K562 (cell line): ENCODE data around the gene TMEM239. TPM values are rescaled to one million over a fixed set of nuclear protein-coding genes. Genes with fewer than 3 reads are reported as not detected.

Experiments used
- ATAC-seq: fragments of 200-7000 bp; cut with Tn5 transposase; 3 replicates; pipeline ENCODE4 v1.9.1; 2020; ENCODE audit warnings: moderate library complexity
- BruUV-seq: library from RNA; stranded (reverse); fragments of 400-500 nt; replicated peaks from 2 replicates; lab custom pipeline; 2021; lab: Mats Ljungman, UMichigan
- CTCF ChIA-PET: fragments of 300-600 bp; formaldehyde crosslinking; extraction: SDS; loops from one replicate; lab custom pipeline; 2021; ENCODE audit warnings: low intra/inter-chr PET ratio; lab: Yijun Ruan, JAX
- POLR2A ChIA-PET: fragments of 300-600, 350-650 bp; sonication (Branson Sonifier 250); formaldehyde crosslinking; extraction: SDS; loops from one replicate; lab custom pipeline; 2021; ENCODE audit warnings: antibody characterized with exemption, inconsistent platforms; lab: Yijun Ruan, JAX
- DNase-seq, 4 experiments: peaks; one replicate each; pipeline versions ENCODE4 v3.0.0 to v3.0.0-alpha.2; 2011 to 2018; ENCODE audit warnings: low spot score in 3 of 4, mixed read lengths in 3 of 4; ENCODE audit errors: extremely low read depth in 1 of 4
- FAIRE-seq: peaks from 2 replicates; lab custom pipeline; 2011; peaks lifted over from hg19 to GRCh38; lab: Jason Lieb, UNC
- H2AFZ ChIP-seq: 2 replicates; pipeline ENCODE4 v1.6.0; 2011; ENCODE audit warnings: low read depth, low read length, control low read depth, inconsistent platforms
- H3K27ac ChIP-seq: fragments of 200-600 bp; 3 replicates; pipeline ENCODE4 v1.8.0; 2011; ENCODE audit warnings: low read depth, mild to moderate bottlenecking, control low read depth, inconsistent platforms, low read length, moderate library complexity, mixed read lengths; ENCODE audit errors: extremely low read depth
- H3K27me3 ChIP-seq, 2 experiments: fragments of 300-600 bp in 1 of 2; 2 replicates in 1 of 2; 3 replicates in 1 of 2; pipeline versions ENCODE4 v1.6.0 to v1.8.0; 2011; ENCODE audit warnings: inconsistent platforms in 2 of 2, low read length in 2 of 2, mild to moderate bottlenecking in 1 of 2, mixed read lengths in 1 of 2, moderate library complexity in 1 of 2; ENCODE audit not compliant: control insufficient read depth in 2 of 2, insufficient read depth in 2 of 2
- H3K36me3 ChIP-seq: fragments of 300-600 bp; 3 replicates; pipeline ENCODE4 v1.8.0; 2011; ENCODE audit warnings: mild to moderate bottlenecking, low read length, inconsistent platforms; ENCODE audit not compliant: control insufficient read depth, insufficient read depth
- H3K4me1 ChIP-seq, 2 experiments: fragments of 200-600 bp in 1 of 2; replicated peaks in 1 of 2; 2 replicates in 1 of 2; 3 replicates in 1 of 2; pipeline versions ENCODE4 v1.5.1 to v1.8.0; 2011; ENCODE audit warnings: inconsistent platforms in 2 of 2, low read length in 2 of 2, mild to moderate bottlenecking in 1 of 2, mixed read lengths in 1 of 2, moderate library complexity in 1 of 2; ENCODE audit not compliant: control insufficient read depth in 2 of 2, insufficient read depth in 2 of 2
- H3K4me2 ChIP-seq: 2 replicates; pipeline ENCODE4 v1.6.1; 2011; ENCODE audit warnings: low read length, control low read depth, inconsistent platforms, mixed read lengths; ENCODE audit not compliant: insufficient read depth
- H3K4me3 ChIP-seq: fragments of 200-600 bp; sonication (generic), shearing (Covaris generic); 2 replicates; pipeline ENCODE4 v1.5.1; 2016; ENCODE audit warnings: control low read depth, inconsistent platforms
- H3K79me2 ChIP-seq: fragments of 200-600 bp; 3 replicates; pipeline ENCODE4 v1.8.0; 2011; ENCODE audit warnings: low read length, inconsistent platforms; ENCODE audit not compliant: control insufficient read depth, insufficient read depth
- H3K9ac ChIP-seq, 2 experiments: 2 replicates each; pipeline versions ENCODE4 v1.6.0 to v1.6.1; 2011; ENCODE audit warnings: low read depth in 2 of 2, low read length in 2 of 2, control low read depth in 1 of 2, inconsistent platforms in 1 of 2, mild to moderate bottlenecking in 1 of 2, mixed read lengths in 1 of 2; ENCODE audit not compliant: insufficient read depth in 1 of 2
- H3K9me1 ChIP-seq: one replicate; pipeline ENCODE4 v1.6.0; 2011; ENCODE audit warnings: inconsistent platforms, mild to moderate bottlenecking, low read length, moderate library complexity; ENCODE audit not compliant: control insufficient read depth, insufficient read depth
- H3K9me3 ChIP-seq: replicated peaks from 2 replicates; pipeline ENCODE4 v1.5.1; 2011; ENCODE audit warnings: low read depth, low read length, inconsistent platforms; ENCODE audit not compliant: control insufficient read depth, insufficient read depth
- H4K20me1 ChIP-seq: replicated peaks from 2 replicates; pipeline ENCODE4 v1.6.1; 2011; ENCODE audit warnings: low read length, inconsistent platforms, mixed read lengths; ENCODE audit not compliant: control insufficient read depth, insufficient read depth
- E2F3 ChIP-seq: fragments of 250-450 bp; sonication (Bioruptor Pico); IDR thresholded peaks from 2 replicates; pipeline ENCODE4 v1.4.0; 2020; ENCODE audit warnings: mild to moderate bottlenecking
- MCM3 ChIP-seq: fragments of 450-650 bp; IDR thresholded peaks from 2 replicates; pipeline ENCODE4 v1.6.1; 2016
- MCM7 ChIP-seq, 2 experiments: fragments of 450-650 bp; IDR thresholded peaks; 2 replicates each; pipeline ENCODE4 v1.6.1; 2016 to 2018
- PREB ChIP-seq: sonication (generic); formaldehyde crosslinking; IDR thresholded peaks from 2 replicates; pipeline ENCODE4 v1.8.1; 2023; ENCODE audit warnings: mild to moderate bottlenecking, missing genetic modification reagents
- RFX5 ChIP-seq: IDR thresholded peaks from 2 replicates; pipeline ENCODE4 v1.6.1; 2011; ENCODE audit warnings: low read depth, mild to moderate bottlenecking, improper control_type of control experiment, low read length
- SAFB ChIP-seq: fragments of 200-400 bp; formaldehyde crosslinking; IDR thresholded peaks from 2 replicates; pipeline ENCODE4 v1.6.1; 2017; ENCODE audit warnings: low read depth, low read length, borderline replicate concordance
- TCF7L2 ChIP-seq: fragments of 150-350 bp; IDR thresholded peaks from 2 replicates; pipeline ENCODE4 v1.6.1; 2016; ENCODE audit warnings: low read depth, mild to moderate bottlenecking, low read length, moderate library complexity
- ZBTB11 ChIP-seq, 3 experiments: fragments of 200-800 bp in 1 of 3; fragments of 250-450 bp in 1 of 3; fragments of 450-650 bp in 1 of 3; sonication (Bioruptor Pico) in 1 of 3; sonication (Bioruptor generic) in 1 of 3; formaldehyde crosslinking in 1 of 3; IDR thresholded peaks; 2 replicates each; pipeline versions ENCODE4 v1.6.1 to v1.8.0; 2016 to 2022; ENCODE audit warnings: mild to moderate bottlenecking in 2 of 3, missing genetic modification characterization in 2 of 3, missing compliant biosample characterization in 1 of 3, moderate library complexity in 1 of 3
- ZNF449 ChIP-seq: fragments of 250-450 bp; sonication (Bioruptor Pico); IDR thresholded peaks from 2 replicates; pipeline ENCODE4 v1.8.0; 2022; ENCODE audit warnings: moderate library complexity, mild to moderate bottlenecking, inconsistent platforms
- ZNF592 ChIP-seq: fragments of 450-650 bp; IDR thresholded peaks from 2 replicates; pipeline ENCODE4 v1.6.1; 2017; ENCODE audit warnings: antibody characterized with exemption, mild to moderate bottlenecking
- ZNF644 ChIP-seq: fragments of 200-800 bp; sonication (Bioruptor generic); IDR thresholded peaks from 2 replicates; pipeline ENCODE4 v1.6.1; 2016; ENCODE audit warnings: low read depth, missing genetic modification characterization, missing compliant biosample characterization
- ZNF830 ChIP-seq: fragments of 250-450 bp; sonication (Bioruptor Pico); IDR thresholded peaks from 2 replicates; pipeline ENCODE4 v1.5.0; 2021; ENCODE audit warnings: mild to moderate bottlenecking
- WGBS: fragments of 100-300 bp; shearing (Covaris generic); methylation state at CpG from one replicate; pipeline ENCODE4 v1.1.6; 2016; ENCODE audit warnings: low coverage, mixed read lengths; ENCODE audit not compliant: insufficient coverage; ENCODE audit errors: missing lambda C conversion rate; 5-methylcytosine and 5-hydroxymethylcytosine counted together
- in situ Hi-C: fragments of 300-500 bp; cut with MboI; formaldehyde crosslinking; loops from 4 replicates; pipeline ENCODE4 v1.15.0; 2018; ENCODE audit warnings: inconsistent platforms, mixed read lengths
- intact Hi-C: fragments of 100-400 bp; cut with micrococcal nuclease; formaldehyde crosslinking; loops from 2 replicates; pipeline ENCODE4 v1.14.2; 2022
- polyA plus RNA-seq, 8 experiments: library from polyadenylated mRNA; depleted of rRNA in 4 of 8; stranded (reverse) in 5 of 8; unstranded in 3 of 8; fragments of >200 nt; fragmentation: Nextera tagmentation in 2 of 8; fragmentation: Illumina TruSeq in 1 of 8; extraction: Ambion mirVana in 2 of 8; extraction: Trizol in 1 of 8; gene quantifications; 2 replicates each; pipeline versions ENCODE4 v1.2.1 to v1.2.3, GENCODE V29; 2011 to 2014; ENCODE audit warnings: inconsistent platforms in 1 of 8, missing spikeins in 1 of 8
- total RNA-seq, 7 experiments: library from RNA; depleted of rRNA in 6 of 7; stranded (reverse); fragments of >200 nt in 6 of 7; fragmentation: Illumina TruSeq in 2 of 7; extraction: Trizol in 2 of 7; gene quantifications; 2 replicates each; pipeline versions ENCODE4 v1.2.1 to v1.2.3, GENCODE V29; 2011 to 2021; ENCODE audit warnings: low replicate concordance in 1 of 7

The TMEM239 gene
- total and polyA plus RNA-seq, 9 of the 15 experiments (the other 6 are each of a cell fraction or from before 2014, with no cell fraction given): not detected

DNA sequence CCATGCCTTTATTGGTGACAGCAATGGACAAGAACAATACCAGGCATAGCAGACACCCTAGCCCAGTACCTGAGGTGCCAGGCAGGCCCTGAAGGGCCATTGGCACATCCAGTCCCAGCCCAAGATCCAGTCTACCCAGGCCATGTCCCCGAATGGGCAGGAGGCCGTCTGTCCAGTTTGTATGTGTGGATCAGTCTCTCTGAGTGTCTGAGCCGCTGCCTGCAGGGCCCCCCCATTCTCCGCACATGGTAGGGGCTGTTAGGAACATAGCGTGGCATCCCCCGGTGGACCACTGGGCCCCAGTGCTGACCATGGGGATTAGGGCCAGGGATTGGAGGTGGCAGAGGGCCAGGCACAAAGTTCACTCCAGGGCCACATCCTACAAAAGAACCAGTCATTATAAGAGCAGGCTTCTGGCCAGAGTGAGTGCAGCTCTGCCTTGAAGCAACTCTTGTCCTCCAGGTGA is 19.2 kb downstream of the TMEM239 start:
- POLR2A ChIA-PET: no interaction called here
- no peak for ATAC-seq
- Histone ChIP-seq H3K27ac (no peak overlapping the region), H3K79me2 (no peaks in the 10 kb centered on the region; the same call in 2 of the 3 replicates), H3K9me3 (no peaks in the 10 kb centered on the region), H3K4me2 (no peak overlapping the region), H3K36me3 (no peaks in the 10 kb centered on the region), H3K27me3 (no peaks in the 10 kb centered on the region), H4K20me1 (no peaks in the 10 kb centered on the region), H3K9ac (no peak overlapping the region), H3K4me1 (peaks cover 4 to 15% of the 10 kb centered on the region in 2 experiments; a peak in 3 of 5 replicates), H3K9me1 (no peaks in the 10 kb centered on the region), H2AFZ (no peak overlapping the region), H3K4me3 (no peak overlapping the region)
- WGBS: 33% methylated on average over 5 of the region's 6 CpGs
- no TSS peak for BruUV-seq
- CTCF ChIA-PET: no interaction called here
- in situ Hi-C loops: no loop called here
- no peak for FAIRE-seq
- intact Hi-C loops: no loop called here
- peak in 1 of 4 experiments; percentile 1 for DNase-seq
- TF ChIP-seq TCF7L2: no peak
- TF ChIP-seq PREB: no peak
- no peak for TF ChIP-seq ZNF830 (CRISPR knock-in tag)
- no peak for TF ChIP-seq RFX5
- TF ChIP-seq ZNF592: no peak
- TF ChIP-seq E2F3 (CRISPR knock-in tag): no peak
- TF ChIP-seq MCM7 (IDR thresholded peaks at IDR 0.05): no peak
- no peak for TF ChIP-seq ZBTB11 (CRISPR knock-in tag; IDR thresholded peaks at IDR 0.05)
- no peak for TF ChIP-seq MCM3
- no peak for TF ChIP-seq ZNF449 (CRISPR knock-in tag)
- no peak for TF ChIP-seq SAFB
- TF ChIP-seq ZNF644 (tag): no peak
